Body of pancreas (tissue), 4 donors: Measurements from ENCODE around the gene FSTL5.

ENCODE experiments used
- CTCF ChIP-seq, 7 experiments: fragments of 450-650 bp in 4 of 7; fragments of 200-600 bp in 3 of 7; sonication (generic) in 3 of 7; IDR thresholded peaks; one replicate each; pipeline ENCODE4 v1.5.1; 2016 to 2019; ENCODE audit warnings: antibody characterized with exemption in 7 of 7
- POLR2A ChIP-seq, 3 donors: fragments of 450-650 bp; IDR thresholded peaks; one replicate each; pipeline ENCODE4 v1.6.1; 2016; ENCODE audit warnings: antibody characterized with exemption in 3 of 3, mild to moderate bottlenecking in 2 of 3

GRCh38 chr4:161952382-161952781 is 211.4 kb downstream of the FSTL5 start:
- TF ChIP-seq CTCF (IDR thresholded peaks at IDR 0.05) (peak in 4 of 7 experiments; percentile 12 to 45 (median 22)), POLR2A (IDR thresholded peaks at IDR 0.05) (no peak)
